ENCODE results near the gene MCCC1. TPM values are rescaled to one million over a fixed set of nuclear protein-coding genes. Genes with fewer than 3 reads are reported as not detected.
"Not testable (repeated sequence)": the region's sequence is repeated elsewhere in the genome, so short reads cannot be mapped to it uniquely, and the experiment has no call there.

The MCCC1 gene
- total RNA-seq, 1 experiment from 2014 or later: 17.5 TPM

DNA sequence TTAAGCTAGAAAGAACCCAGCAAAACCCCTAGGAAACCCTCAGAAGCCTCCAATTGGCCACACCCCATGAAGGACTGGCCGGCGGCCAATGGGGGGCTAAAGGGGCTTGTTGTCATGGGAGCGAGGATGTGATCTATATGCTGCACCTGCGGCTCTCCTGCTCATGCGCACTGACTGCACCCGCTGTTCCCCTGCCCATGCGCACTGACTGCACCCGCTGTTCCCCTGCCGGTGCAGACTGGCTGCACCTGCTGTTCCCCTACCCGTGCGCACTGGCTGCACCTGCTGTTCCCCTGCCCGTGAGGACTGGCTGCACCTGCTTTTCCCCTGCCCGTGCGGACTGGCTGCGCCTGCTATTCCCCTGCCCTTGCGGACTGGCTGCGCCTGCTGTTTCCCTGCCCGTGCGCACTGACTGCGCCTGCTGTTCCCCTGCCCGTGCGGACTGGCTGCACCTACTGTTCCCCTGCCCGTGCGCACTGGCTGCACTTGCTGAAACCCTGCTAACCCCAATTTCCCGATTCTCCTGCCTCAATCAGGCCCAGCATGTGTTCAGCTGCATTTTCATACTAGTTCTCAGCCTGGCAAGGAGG is 16.8 kb upstream of the MCCC1 start:
- Histone ChIP-seq H3K27me3 (no peaks in the 10 kb centered on the region), H3K36me3 (no peaks in the 10 kb centered on the region), H3K27ac (no peak overlapping the region), H3K4me3 (no peak overlapping the region), H3K9me3 (replicated peaks) (peaks cover 2% of the 10 kb centered on the region; the same call in 1 of the 2 replicates), H3K4me1 (no peaks in the 10 kb centered on the region)
- peak; percentile 82 to 88 for DNase-seq

DNA sequence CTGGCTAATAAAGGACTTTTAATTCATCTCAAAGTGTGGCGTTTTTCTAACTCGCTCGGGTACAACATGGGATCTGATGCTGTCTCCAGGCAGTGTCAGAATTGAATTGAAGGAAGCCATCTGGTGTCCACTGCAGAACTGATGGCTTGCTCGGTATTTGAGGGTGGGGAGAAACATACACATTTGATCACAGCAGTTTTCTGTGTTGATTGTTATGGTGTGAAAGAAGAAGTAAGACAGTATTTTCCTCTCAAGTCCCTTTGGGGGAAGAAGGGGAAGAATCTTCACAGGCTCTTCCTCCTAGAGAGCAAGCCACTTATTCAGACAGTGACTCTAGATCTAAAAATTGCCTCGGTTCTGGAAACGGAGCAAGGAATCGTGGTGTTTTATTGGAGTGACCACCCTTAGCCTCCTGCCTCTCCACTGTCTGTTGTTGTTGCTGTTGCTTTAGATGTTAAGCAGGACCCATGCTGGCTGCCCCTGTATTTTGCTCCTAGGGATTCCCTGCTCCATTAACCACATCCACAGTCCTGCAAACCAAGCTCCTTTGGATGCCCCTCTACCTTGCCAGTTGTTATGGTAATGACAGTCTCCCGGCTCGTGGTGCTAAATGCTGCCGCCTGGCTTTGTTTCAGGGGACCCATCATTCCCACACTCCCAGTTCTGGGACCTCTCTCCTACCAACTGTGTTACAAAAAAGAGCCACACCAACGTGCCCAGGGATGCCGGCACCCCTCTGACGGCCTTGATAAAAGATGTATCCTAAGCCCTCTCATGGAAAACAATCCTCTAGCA is 15.3 kb upstream of the MCCC1 start:
- DNase-seq: no peak
- no peak overlapping the region for H3K4me3 ChIP-seq
- H3K9me3 ChIP-seq (replicated peaks): peaks cover 2% of the 10 kb centered on the region; the same call in 1 of the 2 replicates
- H3K4me1 ChIP-seq: no peaks in the 10 kb centered on the region
- H3K36me3 ChIP-seq: no peaks in the 10 kb centered on the region
- H3K27me3 ChIP-seq: no peaks in the 10 kb centered on the region
- H3K27ac ChIP-seq: no peak overlapping the region

DNA sequence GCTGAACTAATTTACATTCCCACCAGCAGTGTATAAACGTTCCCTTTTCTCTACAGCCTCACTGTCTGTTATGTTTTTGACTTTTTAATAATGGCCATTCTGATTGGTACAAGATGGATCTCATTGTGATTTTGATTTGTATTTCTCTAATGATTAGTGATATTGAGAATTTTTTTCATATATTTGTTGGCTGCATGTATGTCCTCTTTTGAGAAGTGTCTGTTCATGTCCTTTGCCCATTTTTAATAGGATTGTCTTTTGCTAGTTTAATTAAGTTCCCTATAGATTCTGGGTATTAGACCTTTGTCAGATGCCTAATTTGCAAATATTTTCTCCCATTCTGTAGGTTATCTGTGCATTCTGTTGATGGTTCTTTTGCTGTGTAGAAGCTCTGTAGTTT is 10.6 kb upstream of the MCCC1 start:
- H3K27me3 ChIP-seq; H3K27ac ChIP-seq; H3K9me3 ChIP-seq (replicated peaks); DNase-seq; H3K36me3 ChIP-seq; H3K4me1 ChIP-seq; H3K4me3 ChIP-seq: not testable (repeated sequence)

DNA sequence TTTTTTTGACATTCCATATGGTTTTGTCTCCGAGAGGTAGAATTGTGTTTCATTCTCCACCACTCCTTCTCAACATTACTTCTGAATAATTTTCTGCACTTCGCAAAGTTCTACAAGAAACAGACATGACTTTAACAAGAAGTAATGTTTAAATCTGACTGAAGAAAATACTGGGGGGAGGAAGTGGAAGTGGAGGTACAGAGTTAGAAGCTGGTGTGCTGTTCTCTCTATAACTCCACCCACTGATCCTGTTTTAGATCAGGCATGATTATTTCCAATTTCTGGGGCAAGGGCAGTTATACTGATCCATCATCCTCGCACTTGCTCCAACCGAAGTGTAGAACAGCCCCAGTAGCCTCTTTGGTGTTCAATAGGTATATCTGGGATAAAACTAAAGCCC is 9.2 kb upstream of the MCCC1 start:
- H3K9me3 ChIP-seq (replicated peaks): peaks cover 2% of the 10 kb centered on the region; the same call in 1 of the 2 replicates
- peaks cover 4% of the 10 kb centered on the region; the same call in 1 of the 2 replicates for H3K4me1 ChIP-seq
- H3K4me3 ChIP-seq: no peak overlapping the region
- DNase-seq: no peak
- no peak overlapping the region for H3K27ac ChIP-seq
- H3K27me3 ChIP-seq: no peaks in the 10 kb centered on the region
- no peaks in the 10 kb centered on the region for H3K36me3 ChIP-seq

DNA sequence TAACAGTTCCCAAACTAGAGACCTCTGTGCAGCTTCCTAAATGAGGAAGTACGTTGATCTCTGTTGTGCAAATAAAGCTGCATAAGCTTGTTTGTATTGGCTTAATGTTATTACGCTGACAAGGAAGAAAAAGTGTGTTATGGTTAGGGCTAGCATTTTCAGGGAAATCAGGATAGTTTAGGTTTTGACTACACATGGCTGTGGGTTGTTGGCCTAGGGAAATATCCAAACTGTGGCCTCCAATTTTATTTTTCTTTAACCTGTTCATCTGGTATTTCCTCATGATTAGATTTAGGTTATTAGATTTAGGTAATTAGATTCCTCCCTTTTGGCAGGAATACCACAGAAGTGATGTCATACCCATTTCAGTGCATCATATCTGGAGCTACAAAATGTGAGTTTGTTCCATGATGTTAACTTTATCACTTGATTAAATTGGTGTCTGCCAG is 8.7 kb upstream of the MCCC1 start:
- peaks cover 2% of the 10 kb centered on the region; the same call in 1 of the 2 replicates for H3K9me3 ChIP-seq (replicated peaks)
- no peak overlapping the region for H3K4me3 ChIP-seq
- no peak overlapping the region for H3K27ac ChIP-seq
- H3K27me3 ChIP-seq: no peaks in the 10 kb centered on the region
- peak in 1 of 2 experiments; percentile 10 for DNase-seq
- no peaks in the 10 kb centered on the region for H3K36me3 ChIP-seq
- H3K4me1 ChIP-seq: peaks cover 4% of the 10 kb centered on the region; the same call in 1 of the 2 replicates

DNA sequence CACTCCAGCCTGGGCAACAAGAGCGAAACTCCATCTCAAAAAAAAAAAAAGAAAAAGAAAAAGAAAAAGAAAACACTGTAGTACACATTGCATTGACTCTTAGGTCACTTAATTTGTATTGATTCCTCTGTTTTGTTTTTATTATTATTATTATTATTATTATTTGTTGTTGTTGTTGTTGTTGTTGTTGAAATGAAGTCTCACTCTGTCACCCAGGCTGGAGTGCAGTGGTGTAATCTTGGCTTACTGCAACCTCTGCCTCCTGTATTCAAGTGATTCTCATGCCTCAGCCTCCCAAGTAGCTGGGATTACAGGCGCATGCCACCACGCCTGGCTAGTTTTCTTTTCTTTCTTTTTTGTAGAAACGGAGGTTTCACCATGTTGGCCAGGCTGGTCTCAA is 8.1 kb upstream of the MCCC1 start:
- H3K4me1 ChIP-seq; H3K4me3 ChIP-seq; H3K36me3 ChIP-seq; H3K27ac ChIP-seq; DNase-seq; H3K27me3 ChIP-seq; H3K9me3 ChIP-seq (replicated peaks): not testable (repeated sequence)

DNA sequence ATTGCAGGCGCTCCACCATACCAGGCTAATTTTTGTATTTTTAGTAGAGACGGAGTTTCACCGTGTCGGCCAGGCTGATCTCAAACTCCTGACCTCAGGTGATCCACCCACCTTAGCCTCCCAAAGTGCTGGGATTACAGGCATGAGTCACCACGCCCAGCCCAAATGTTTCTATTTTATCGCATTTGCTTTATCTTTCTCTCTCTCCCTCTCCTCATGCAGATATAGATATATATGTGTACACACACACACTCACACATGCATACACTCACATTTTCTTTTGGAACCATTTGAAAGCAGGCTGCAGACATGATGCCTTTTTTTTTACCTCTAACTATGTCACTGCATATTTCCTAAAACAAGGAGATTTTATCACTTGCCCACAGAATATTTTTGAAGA is 7.3 kb upstream of the MCCC1 start:
- Histone ChIP-seq H3K27me3 (no peaks in the 10 kb centered on the region), H3K27ac (no peak overlapping the region), H3K9me3 (replicated peaks) (peaks cover 2% of the 10 kb centered on the region; the same call in 1 of the 2 replicates), H3K4me3 (no peak overlapping the region), H3K36me3 (no peaks in the 10 kb centered on the region), H3K4me1 (peaks cover 4% of the 10 kb centered on the region; the same call in 1 of the 2 replicates)
- DNase-seq: no peak

DNA sequence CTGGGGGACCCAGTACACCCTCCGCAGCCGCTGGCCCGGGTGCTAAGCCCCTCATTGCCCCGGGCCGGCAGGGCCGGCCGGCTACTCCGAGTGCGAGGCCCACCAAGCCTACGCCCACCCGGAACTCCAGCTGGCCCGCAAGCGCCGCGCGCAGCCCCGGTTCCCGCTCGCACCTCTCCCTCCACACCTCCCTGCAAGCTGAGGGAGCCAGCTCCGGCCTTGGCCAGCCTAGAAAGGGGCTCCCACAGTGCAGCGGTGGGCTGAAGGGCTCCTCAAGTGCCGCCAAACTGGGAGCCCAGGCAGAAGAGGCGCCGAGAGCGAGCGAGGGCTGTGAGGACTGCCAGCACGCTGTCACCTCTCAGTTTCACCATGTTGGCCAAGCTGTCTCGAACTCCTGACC is 4.7 kb upstream of the MCCC1 start:
- H3K4me3 ChIP-seq; H3K27ac ChIP-seq; H3K27me3 ChIP-seq; H3K4me1 ChIP-seq; H3K9me3 ChIP-seq (replicated peaks); DNase-seq; H3K36me3 ChIP-seq: not testable (repeated sequence)

DNA sequence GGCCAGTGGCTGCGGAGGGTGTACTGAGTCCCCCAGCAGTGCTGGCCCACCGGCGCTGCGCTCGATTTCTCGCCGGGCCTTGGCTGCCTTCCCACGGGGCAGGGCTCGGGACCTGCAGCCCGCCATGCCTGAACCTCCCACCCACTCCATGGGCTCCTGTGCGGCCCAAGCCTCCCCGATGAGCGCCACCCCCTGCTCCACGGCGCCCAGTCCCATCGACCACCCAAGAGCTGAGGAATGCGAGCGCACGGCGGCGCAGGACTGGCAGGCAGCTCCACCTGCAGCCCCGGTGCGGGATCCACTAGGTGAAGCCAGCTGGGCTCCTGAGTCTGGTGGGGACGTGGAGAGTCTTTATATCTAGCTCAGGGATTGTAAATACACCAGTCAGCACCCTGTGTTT is 1.7 kb upstream of the MCCC1 start:
- H3K4me1 ChIP-seq; H3K9me3 ChIP-seq (replicated peaks); H3K4me3 ChIP-seq; H3K27ac ChIP-seq; DNase-seq; H3K27me3 ChIP-seq; H3K36me3 ChIP-seq: not testable (repeated sequence)

DNA sequence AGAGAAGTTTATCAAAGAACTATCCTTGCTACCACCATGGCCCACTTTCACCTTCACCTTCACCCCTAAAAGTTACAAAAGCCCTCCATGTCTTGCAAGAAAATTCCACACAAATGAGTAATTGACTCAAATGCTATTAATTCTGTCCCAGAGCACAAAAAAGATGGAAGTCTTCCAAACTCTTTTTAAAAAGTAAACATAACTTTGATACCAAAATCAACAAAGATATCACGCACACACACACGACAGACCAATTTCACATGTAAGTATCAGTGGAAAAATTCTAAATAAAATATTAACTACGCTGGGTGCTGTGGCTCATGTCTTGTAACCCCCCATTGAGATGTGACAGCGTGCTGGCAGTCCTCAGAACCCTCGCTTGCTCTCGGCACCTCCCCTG is 1.1 kb upstream of the MCCC1 start:
- Histone ChIP-seq H3K4me1 (peaks cover 4% of the 10 kb centered on the region; the same call in 1 of the 2 replicates), H3K36me3 (no peaks in the 10 kb centered on the region), H3K9me3 (replicated peaks) (no peaks in the 10 kb centered on the region), H3K4me3 (no peak overlapping the region), H3K27me3 (no peaks in the 10 kb centered on the region), H3K27ac (no peak overlapping the region)
- no peak for DNase-seq

DNA sequence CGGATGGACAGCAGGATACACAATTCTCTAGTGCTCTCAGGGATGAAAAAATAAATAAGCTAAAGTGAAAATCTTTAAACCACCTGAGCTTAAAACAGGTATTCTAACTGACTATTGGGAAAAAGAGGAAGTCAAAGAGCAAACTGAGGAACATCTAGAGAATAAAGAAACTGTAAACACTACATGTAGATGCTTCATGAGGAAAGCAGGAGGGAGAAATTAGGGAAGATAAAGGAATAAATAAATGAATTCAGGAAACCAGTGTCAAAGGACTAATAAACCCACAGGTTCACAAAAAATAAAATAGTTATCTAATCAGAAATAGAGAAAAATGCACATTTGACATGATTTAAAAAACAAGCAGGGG is 525 bp upstream of the MCCC1 start:
- H3K4me3 ChIP-seq: peak overlapping the region; percentile 93
- H3K27ac ChIP-seq: no peak overlapping the region
- H3K27me3 ChIP-seq: no peaks in the 10 kb centered on the region
- no peak for DNase-seq
- peaks cover 4% of the 10 kb centered on the region; the same call in 1 of the 2 replicates for H3K4me1 ChIP-seq
- no peaks in the 10 kb centered on the region for H3K36me3 ChIP-seq
- no peaks in the 10 kb centered on the region for H3K9me3 ChIP-seq (replicated peaks)

DNA sequence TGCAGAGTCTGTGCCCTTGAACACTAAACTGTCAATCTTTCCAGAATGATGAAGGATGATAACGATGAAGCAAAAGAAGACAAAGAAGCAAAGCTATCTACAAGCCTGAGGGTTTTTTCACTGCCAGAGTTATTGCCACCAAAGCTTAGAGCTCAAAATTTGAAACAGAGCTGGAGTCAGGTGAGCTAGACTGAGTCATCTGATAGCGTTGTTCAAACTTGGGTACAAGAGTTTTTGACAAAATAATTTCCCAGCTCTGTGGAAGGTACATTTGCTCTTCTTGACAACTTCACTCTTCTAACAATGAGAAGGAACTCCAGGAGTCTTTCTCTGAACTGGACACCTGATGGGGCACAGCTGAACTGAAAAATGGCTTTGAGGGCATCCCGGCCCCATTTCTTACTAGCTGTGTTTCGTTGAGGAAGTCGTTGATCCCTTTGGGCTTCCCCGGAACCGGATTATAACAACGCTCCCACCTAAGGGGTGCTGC is 715 bp downstream of the MCCC1 start:
- no peaks in the 10 kb centered on the region for H3K36me3 ChIP-seq
- peak overlapping the region; percentile 93 for H3K4me3 ChIP-seq
- H3K27me3 ChIP-seq: no peaks in the 10 kb centered on the region
- H3K4me1 ChIP-seq: peaks cover 4% of the 10 kb centered on the region; the same call in 1 of the 2 replicates
- no peaks in the 10 kb centered on the region for H3K9me3 ChIP-seq (replicated peaks)
- H3K27ac ChIP-seq: peak overlapping the region; percentile 68
- no peak for DNase-seq

DNA sequence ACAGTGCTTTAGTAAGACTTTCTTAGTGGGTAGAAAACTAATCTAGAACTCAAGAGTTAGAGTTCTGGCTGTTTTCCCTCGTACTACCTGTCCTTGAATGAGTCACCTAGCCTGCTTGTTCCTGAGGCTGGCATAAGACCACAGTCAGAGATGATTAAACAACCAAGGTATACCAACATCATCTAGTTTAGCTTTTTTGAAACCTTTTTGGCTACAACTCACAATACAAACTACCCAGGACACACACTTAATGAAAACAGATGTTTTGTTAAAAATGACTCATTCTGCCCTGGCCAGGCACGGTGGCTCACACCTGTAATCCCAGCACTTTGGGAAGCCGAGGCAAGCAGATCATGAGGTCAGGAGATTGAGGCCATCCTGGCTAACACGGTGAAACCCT is 4.6 kb downstream of the MCCC1 start:
- Histone ChIP-seq H3K36me3 (no peaks in the 10 kb centered on the region), H3K4me1 (peaks cover 4% of the 10 kb centered on the region; the same call in 1 of the 2 replicates), H3K9me3 (replicated peaks) (no peaks in the 10 kb centered on the region), H3K27me3 (no peaks in the 10 kb centered on the region), H3K27ac (no peak overlapping the region), H3K4me3 (no peak overlapping the region)
- no peak for DNase-seq

DNA sequence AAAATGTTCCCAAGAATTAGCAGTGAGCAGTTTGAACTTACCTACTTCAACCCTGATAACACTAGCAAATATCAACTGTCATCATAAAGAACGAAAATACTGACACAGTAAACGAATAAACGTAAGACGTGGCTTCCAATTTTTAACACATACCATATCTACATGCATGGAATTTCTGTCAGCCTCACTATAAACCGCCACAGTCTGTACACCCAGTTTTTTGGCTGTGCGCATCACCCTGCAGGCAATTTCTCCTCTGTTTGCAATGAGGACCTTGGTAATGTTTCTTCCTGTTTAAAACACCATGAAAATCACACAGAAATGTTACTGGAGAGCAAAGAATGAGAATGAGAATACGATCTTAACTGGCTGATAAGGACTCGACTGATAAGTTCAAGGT is 7.0 kb downstream of the MCCC1 start:
- Histone ChIP-seq H3K4me3 (no peak overlapping the region), H3K4me1 (no peaks in the 10 kb centered on the region), H3K27me3 (no peaks in the 10 kb centered on the region), H3K9me3 (replicated peaks) (no peaks in the 10 kb centered on the region), H3K36me3 (no peaks in the 10 kb centered on the region), H3K27ac (no peak overlapping the region)
- DNase-seq: no peak

DNA sequence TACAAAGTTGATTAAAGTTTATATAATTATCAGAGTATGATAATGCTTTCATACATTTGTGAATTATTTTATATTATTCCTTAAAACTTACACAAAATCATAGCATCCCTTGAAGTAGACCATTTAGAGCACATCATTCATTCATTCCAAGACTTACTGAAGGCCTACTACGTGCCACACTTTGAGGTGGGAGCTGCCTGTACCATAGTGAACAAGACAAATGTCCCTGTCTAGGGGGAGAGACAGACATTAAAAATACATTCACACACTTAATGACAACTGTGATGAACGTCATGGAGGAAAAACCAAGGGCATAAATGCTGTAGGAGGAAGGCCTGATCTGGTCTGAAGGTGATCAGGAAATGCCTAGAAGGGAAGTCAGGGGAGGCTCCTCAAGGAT is 12.1 kb downstream of the MCCC1 start:
- DNase-seq: no peak
- no peak overlapping the region for H3K27ac ChIP-seq
- no peak overlapping the region for H3K4me3 ChIP-seq
- no peaks in the 10 kb centered on the region for H3K27me3 ChIP-seq
- H3K4me1 ChIP-seq: no peaks in the 10 kb centered on the region
- H3K36me3 ChIP-seq: peaks cover 13% of the 10 kb centered on the region; the same call in 1 of the 2 replicates
- H3K9me3 ChIP-seq (replicated peaks): no peaks in the 10 kb centered on the region
